ENCODE results near the gene NDUFB5. TPM values are rescaled to one million over a fixed set of nuclear protein-coding genes. Genes with fewer than 3 reads are reported as not detected.

NDUFB5 gene
- total and polyA plus RNA-seq, 9 donors, result 66.6 to 185 (median 71.8) TPM

GRCh38 chr3:179613807-179614206 lies 9.2 kb downstream of the NDUFB5 start:
- no peak for DNase-seq
- Histone ChIP-seq H3K9me3 (no peaks in the 10 kb centered on the region), H3K4me1 (ENCODE audit: insufficient read depth) (no peaks in the 10 kb centered on the region), H3K36me3 (no peaks in the 10 kb centered on the region), H3K27me3 (no peaks in the 10 kb centered on the region), H3K27ac (no peak overlapping the region), H3K4me3 (no peak overlapping the region)
- WGBS, 3 donors, result 23 to 41% (median 23%) methylated on average over 2 of the region's 2 CpGs
- intact Hi-C loops (cut with DNase I), result no loop called here
- TF ChIP-seq EP300 (IDR thresholded peaks at IDR 0.05), result no peak
- TF ChIP-seq, protein P1, sequence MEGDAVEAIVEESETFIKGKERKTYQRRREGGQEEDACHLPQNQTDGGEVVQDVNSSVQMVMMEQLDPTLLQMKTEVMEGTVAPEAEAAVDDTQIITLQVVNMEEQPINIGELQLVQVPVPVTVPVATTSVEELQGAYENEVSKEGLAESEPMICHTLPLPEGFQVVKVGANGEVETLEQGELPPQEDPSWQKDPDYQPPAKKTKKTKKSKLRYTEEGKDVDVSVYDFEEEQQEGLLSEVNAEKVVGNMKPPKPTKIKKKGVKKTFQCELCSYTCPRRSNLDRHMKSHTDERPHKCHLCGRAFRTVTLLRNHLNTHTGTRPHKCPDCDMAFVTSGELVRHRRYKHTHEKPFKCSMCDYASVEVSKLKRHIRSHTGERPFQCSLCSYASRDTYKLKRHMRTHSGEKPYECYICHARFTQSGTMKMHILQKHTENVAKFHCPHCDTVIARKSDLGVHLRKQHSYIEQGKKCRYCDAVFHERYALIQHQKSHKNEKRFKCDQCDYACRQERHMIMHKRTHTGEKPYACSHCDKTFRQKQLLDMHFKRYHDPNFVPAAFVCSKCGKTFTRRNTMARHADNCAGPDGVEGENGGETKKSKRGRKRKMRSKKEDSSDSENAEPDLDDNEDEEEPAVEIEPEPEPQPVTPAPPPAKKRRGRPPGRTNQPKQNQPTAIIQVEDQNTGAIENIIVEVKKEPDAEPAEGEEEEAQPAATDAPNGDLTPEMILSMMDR (IDR thresholded peaks at IDR 0.05), result no peak
- TF ChIP-seq POLR2A (IDR thresholded peaks at IDR 0.05), result no peak

DNA sequence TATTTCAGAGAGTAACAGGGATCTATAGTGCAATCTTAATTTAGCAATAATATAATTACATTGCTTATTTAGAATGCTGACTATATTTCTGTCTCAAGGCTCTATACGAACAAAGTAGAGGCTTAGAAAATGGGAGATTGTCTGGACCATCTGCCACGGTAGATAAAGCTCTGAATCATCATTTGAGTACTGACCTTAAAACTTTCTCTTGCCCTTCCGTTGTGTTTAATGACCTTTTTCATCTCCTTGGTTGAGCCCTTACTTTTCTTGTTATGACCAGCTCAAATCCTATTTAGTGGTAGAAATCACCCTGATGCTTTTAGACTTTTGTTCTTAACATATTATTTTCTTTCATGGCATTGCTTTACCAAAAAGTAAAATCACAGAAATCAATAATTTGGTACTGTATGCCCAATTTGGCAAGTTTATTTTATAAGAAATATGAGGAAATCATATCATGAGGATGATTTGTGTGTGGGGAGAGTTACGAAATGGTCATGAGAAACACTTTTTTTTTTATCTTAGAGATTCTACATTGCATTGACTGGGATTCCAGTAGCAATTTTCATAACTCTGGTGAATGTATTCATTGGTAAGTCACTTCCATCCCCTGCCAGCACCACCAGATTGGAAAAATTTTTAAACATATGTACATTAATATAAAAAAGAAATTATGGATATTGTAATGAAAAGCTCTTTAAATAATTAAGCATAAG lies 11.0 kb downstream of the NDUFB5 start:
- Histone ChIP-seq H3K9me3 (no peaks in the 10 kb centered on the region), H3K27me3 (no peaks in the 10 kb centered on the region), H3K27ac (no peak overlapping the region), H3K36me3 (no peaks in the 10 kb centered on the region), H3K4me3 (no peak overlapping the region), H3K4me1 (ENCODE audit: insufficient read depth) (no peaks in the 10 kb centered on the region)
- intact Hi-C loops (cut with DNase I), result no loop called here
- no peak for TF ChIP-seq EP300 (IDR thresholded peaks at IDR 0.05)
- no peak for TF ChIP-seq POLR2A (IDR thresholded peaks at IDR 0.05)
- TF ChIP-seq, protein P1 (IDR thresholded peaks at IDR 0.05), result no peak
- DNase-seq, result no peak
- 70 to 76% (median 73%) methylated on average over 4 of the region's 4 CpGs for WGBS, 3 donors

GRCh38 chr3:179622023-179622422 lies 17.4 kb downstream of the NDUFB5 start:
- intact Hi-C loops (cut with DNase I), result no loop called here
- H3K4me1 ChIP-seq (ENCODE audit: insufficient read depth), result peaks cover 2% of the 10 kb centered on the region
- no peaks in the 10 kb centered on the region for H3K36me3 ChIP-seq
- no peak overlapping the region for H3K4me3 ChIP-seq
- no peak overlapping the region for H3K27ac ChIP-seq
- DNase-seq, result no peak
- 96 to 98% (median 98%) methylated on average over 2 of the region's 2 CpGs for WGBS, 3 donors
- no peaks in the 10 kb centered on the region for H3K9me3 ChIP-seq
- H3K27me3 ChIP-seq, result no peaks in the 10 kb centered on the region
- TF ChIP-seq, protein P1 (IDR thresholded peaks at IDR 0.05), result no peak

DNA sequence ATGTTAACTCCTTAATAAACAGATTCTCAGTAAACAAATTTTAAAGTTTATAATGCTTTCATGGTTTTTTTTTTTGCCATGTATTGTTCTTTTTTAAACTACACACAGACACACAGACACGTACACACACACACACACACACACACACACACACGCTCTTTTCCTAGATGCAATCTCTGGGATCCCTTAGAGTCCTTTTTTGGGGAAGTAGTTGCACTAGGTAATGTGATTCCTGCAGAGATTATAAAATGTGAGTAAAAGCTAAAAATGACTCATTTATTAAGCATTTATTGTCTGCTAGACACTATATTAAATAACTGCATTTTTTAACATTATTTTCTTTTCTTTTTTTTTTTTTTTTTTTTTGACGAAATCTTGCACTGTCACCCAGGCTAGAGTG lies 19.9 kb downstream of the NDUFB5 start:
- Histone ChIP-seq H3K4me1 (ENCODE audit: insufficient read depth) (peaks cover 2% of the 10 kb centered on the region), H3K4me3 (no peak overlapping the region), H3K27ac (no peak overlapping the region), H3K27me3 (no peaks in the 10 kb centered on the region), H3K9me3 (no peaks in the 10 kb centered on the region), H3K36me3 (no peaks in the 10 kb centered on the region)
- TF ChIP-seq EP300 (IDR thresholded peaks at IDR 0.05) (no peak), POLR2A (IDR thresholded peaks at IDR 0.05) (no peak)
- TF ChIP-seq, protein P1 (IDR thresholded peaks at IDR 0.05), result no peak
- 75 to 89% (median 79%) methylated on average over 3 of the region's 3 CpGs for WGBS, 3 donors
- intact Hi-C loops (cut with DNase I), result no loop called here
- no peak for DNase-seq

Data from ovary (tissue), 9 donors.